Stimulated activated naive CD4-positive, alpha-beta T cell treated with Interleukin-2 at 50 U/mL for 16 hours (primary cell): Measurements from ENCODE around the gene S100A13.
"Not testable (repeated sequence)": the region's sequence is repeated elsewhere in the genome, so short reads cannot be mapped to it uniquely, and the experiment has no call there.

ENCODE experiments used
- DNase-seq: peaks from one replicate; lab custom pipeline; 2025; lab: John Stamatoyannopoulos, UW

S100A13 gene

GRCh38 chr1:153606194-153606593 lies 21.1 kb downstream of the S100A13 start:
- no peak for DNase-seq

DNA sequence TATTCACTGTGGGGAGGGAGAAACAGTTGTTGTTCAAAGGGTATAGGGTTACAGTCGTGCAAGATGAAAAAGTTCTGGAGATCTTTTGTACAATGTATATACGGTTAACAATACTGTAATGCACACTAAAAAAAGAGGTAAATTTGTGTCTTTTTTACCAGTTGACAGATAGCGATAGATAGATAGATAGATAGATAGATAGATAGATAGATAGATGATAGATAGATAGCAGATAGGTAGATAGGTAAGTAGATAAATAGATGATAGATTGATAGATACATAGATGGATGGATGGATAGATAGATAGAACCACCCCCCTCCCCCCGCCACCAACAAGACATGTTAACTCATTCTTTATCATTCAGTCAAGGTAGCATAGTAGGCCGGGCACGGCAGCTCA lies 24.6 kb downstream of the S100A13 start:
- DNase-seq: no peak

DNA sequence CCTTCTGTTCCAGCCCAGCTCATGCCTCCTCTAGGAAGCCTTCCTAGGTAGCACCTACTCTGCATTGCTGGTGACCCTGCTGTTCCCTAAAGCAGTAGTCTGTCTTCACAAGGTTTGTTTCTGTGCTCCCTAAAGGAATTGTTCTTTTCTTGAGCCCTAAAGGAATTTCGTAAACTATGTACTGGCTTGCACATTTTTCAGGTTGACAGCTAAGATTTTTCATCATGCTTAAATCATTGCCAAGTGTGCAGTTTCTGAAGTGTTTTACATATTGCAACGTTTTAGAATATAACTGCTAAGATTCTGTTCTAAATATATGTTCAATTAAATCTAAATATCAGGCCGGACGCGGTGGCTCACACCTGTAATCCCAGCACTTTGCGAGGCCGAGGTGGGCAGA lies 27.5 kb downstream of the S100A13 start:
- DNase-seq: no peak

DNA sequence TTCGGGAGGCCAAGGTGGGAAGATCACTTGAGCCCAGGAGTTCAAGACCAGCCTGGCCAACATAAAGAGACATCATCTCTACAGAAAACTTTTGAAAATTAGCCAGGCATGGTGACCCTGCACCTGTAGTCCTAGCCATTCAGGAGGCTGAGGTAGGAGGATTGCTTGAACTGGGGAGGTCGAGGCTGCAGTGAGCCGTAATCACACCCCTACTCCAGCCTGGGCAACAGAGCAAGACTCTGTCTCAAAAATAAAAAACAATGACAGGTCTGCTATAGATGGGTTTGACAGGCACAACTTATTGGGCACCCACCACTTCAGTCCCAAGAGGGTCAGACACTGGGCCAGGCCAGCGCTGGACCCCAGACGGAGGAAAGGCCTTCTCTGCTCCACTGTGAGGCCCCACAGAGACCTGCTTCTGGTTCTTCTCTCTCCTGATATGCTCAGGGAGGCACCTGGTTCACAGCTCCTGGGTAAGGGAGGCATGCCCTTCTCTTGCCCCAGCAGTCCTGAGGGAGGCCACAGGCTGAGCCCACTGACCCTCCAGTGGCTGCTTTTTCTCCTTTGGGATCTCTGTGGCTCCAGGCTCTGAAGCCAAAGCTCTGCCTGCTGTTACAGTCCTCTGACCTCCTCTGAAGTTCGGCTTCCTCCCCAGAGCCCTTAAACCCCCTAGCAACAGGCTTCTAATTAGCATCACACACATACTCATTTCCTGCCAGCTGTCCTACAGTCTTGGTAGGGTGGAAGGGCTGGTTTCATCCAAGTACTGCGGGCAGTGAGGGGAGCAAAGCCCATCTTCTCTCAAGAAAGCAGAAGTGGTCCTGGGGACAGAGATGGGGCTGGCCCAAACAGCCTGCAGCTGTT lies 28.8 kb downstream of the S100A13 start:
- DNase-seq: no peak

DNA sequence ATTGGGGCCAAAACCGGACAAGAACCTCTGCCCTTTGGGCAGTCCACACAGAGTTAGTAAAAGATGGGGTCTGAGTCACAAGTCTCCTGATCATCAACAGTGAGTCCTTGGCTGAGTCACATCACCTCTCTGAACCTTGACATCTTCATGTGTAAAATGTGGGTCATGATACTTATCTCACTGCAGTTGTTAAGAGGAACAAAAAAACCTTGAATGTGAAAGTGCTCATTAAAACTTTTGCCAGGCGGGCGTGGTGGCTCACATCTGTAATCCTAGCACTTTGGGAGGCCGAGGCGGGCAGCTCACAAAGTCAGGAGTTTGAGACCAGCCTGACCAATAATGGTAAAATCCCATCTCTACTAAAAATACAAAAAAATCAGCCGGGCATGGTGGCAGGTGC lies 30.1 kb downstream of the S100A13 start:
- no peak for DNase-seq

- no peak for DNase-seq
Observed at GRCh38 chr1:153592748-153593147, 34.6 kb downstream of the S100A13 start.

DNA sequence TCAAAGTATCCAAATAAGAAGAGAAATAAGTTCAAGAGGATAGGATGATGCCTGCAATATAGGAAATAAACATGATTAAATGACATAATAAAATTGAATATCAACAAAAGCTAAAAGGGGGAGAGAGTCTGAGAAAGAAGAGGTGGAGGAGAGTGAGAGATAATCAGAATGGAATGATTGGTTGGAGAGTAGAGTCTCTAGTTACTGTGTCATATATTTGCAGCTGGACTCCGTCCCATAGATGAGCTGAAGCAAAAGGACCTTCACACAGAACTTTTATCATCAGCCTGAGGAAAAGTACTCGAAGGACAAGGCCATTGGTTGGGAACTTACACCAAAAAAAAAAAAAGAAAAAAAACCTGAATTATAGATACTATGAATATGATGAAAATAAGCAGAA lies 38.8 kb downstream of the S100A13 start:
- DNase-seq: no peak

DNA sequence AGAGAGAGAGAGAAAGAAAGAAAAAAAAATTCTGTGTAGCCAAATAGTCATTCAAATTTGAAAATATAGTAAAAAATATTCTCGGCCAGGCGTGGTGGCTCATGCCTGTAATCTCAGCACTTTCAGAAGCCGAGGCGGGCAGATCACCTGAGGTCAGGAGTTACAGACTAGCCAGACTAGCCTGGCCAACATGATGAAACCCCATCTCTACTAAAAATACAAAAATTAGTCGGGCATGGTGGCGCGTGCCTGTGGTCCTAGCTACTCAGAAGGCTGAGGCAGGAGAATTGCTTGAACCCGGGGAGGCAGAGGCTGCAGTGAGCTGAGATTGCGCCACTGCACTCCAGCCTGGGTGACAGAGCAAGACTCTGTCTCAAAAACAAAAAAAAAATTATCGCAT lies 39.3 kb downstream of the S100A13 start:
- not testable (repeated sequence) for DNase-seq

DNA sequence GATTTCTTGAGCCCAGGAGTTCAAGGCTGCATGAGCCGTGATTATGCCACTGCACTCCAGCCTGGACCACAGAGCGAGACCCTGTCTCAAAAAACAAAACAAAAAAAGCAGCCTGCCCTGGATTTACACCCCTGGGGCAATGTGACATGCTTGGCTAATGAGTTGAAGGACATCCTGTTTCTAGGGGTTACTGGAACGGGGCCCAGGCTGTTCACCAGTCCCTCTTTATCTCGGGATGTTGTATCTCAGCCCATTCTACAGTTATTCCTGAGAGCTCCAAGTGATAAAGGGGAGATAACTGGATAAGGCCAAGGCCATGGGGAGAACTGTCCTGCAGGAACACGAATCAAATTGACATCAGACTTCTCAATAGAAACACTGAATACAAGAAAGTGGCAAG lies 40.0 kb downstream of the S100A13 start:
- no peak for DNase-seq

DNA sequence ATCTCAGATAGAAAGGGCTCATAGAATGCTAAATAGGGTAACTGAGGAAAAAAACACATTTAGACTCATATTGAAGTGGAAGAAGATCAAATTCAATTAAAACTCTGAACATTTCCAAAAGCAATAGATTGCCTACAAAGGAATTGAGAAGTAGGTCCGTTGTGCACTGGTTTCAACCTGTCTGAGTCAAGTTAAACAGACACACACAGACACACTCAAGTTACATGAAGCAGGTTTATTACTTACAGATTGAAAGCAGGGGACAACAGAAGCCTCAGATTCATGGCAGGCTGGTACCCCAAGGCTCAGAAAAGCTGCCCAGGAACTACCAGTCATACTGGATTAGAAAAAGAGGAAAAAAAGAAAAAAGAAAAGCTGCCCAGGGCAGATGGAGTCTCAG lies 41.0 kb downstream of the S100A13 start:
- no peak for DNase-seq

- no peak for DNase-seq
Observed at GRCh38 chr1:153585006-153585405, 42.3 kb downstream of the S100A13 start.

DNA sequence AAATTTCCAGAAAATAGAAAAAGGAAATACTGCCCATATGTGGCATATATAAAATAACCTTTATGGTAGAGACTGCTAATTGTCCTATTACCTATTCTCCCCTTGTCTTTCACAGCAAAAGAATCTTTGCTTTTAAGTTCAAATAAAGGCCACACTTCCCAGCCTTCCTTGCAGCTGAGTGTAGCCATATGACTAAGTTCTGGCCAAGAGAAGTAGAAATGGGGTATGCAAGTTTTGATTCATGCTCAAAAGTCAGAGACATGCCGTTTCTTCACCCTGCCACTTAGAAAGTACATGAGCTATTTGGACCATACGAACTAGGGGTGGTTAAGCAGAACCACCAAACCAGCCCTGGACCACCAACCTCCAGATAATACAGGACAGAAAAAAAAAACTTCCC lies 43.3 kb downstream of the S100A13 start:
- no peak for DNase-seq

GRCh38 chr1:153583514-153583913 lies 43.8 kb downstream of the S100A13 start:
- DNase-seq: not testable (repeated sequence)

DNA sequence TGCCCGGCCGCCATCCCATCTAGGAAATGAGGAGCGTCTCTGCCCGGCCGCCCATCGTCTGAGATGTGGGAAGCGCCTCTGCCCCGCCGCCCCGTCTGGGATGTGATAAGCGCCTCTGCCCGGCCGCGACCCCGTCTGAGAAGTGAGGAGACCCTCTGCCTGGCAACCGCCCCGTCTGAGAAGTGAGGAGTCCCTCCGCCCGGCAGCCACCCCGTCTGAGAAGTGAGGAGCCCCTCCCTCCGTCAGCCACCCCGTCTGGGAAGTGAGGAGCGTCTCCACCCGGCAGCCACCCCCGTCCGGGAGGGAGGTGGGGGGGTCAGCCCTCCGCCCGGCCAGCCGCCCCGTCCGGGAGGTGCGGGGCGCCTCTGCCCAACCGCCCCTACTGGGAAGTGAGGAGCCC lies 44.5 kb downstream of the S100A13 start:
- DNase-seq: not testable (repeated sequence)

DNA sequence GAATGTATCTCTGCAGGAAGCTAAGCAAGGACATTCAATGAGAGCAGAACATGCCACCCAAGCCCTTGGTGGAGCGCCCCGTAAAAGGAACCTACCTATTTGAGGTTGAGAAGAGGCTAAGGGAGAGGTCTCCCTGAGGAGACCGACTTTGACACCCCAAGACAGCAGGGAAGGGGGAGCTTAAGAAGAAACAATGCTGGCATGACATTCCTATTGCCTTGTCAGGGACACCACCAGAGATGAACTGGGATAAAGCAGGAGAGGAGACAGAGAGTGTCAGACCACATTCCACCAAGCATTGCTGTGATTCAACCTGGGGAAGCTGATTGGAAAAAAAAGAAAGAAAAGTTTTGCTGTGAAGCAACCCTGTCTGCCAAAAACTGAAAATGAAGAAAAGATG lies 48.4 kb downstream of the S100A13 start:
- no peak for DNase-seq

DNA sequence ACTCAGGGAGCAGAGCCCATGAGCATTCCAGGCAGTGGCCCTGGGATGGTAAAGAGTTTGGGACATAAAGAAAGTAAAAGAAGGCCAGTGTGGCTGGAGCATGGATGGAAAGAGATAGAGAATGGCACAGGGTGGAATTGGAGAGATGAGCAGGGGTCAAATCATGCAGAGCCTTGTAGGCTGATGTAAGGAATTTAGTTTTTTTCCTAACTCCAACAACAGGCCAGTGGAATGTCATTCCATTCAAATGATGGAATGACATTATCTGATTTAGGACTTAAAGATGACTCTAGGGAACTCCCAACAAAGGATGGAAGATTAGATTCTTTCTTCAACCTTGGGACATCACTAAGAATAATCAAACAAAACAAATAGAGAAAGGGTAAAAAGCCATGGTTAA lies 48.8 kb downstream of the S100A13 start:
- no peak for DNase-seq

DNA sequence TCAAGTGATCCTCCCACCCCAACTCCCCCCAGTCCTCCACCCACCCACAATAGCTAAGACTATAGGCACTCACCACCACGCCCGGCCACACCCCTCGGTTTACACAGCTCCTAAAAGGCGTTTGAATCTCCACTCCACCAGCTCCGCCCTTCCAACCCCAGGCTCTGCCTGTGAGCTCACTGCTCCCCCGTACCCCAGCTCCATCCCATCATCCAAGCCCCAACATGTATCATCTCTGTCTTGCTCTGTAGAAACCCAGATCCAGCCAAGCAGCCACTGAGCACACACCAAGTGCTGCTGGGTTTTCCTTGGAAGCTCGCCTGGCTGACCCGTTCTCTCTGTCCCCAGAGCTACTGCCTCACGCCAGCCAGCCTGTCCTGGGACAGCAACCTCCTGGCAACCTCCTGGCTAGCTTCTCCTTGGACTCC lies 49.7 kb downstream of the S100A13 start:
- no peak for DNase-seq

DNA sequence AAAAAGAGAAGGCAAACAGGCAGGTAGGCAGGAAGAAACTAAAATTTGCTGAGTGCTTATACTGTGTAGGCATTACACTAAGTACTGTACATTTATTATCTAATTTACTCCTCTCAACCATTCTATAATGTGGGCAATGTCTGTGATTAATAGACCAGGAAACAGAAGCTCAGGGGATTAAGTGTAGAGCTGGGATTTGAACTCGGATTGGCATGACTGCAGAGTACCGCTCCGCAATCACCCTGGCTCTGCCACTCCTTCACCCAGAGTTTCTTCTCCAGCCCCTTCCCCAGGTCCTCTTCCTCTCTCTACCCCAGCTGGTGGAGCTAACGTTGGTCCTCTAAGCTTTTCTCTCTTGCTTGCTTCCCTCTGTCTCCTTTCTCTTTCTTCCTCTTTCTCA lies 50.2 kb downstream of the S100A13 start:
- DNase-seq: no peak

DNA sequence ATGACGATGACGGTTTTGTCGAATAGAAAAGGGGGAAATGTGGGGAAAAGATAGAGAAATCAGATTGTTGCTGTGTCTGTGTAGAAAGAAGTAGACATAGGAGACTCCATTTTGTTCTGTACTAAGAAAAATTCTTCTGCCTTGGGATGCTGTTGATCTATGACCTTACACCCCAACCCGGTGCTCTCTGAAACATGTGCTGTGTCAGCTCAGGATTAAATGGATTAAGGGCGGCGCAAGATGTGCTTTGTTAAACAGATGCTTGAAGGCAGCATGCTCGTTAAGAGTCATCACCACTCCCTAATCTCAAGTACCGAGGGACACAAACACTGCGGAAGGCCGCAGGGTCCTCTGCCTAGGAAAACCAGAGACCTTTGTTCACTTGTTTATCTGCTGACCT lies 51.8 kb downstream of the S100A13 start:
- DNase-seq: not testable (repeated sequence)

DNA sequence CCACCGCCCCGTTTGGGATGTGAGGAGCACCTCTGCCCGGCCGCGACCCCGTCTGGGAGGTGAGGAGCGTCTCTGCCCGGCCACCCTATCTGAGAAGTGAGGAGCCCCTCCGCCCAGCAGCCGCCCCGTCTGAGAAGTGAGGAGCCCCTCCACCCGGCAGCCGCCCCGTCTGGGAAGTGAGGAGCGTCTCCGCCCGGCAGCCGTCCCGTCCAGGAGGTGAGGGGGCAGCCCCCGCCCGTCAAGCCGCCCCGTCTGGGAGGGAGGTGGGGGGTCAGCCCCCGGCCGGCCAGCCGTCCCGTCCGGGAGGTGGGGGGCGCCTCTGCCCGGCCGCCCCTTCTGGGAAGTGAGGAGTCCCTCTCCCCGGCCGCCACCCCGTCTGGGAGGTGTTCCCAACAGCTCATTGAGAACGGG lies 52.2 kb downstream of the S100A13 start:
- not testable (repeated sequence) for DNase-seq

DNA sequence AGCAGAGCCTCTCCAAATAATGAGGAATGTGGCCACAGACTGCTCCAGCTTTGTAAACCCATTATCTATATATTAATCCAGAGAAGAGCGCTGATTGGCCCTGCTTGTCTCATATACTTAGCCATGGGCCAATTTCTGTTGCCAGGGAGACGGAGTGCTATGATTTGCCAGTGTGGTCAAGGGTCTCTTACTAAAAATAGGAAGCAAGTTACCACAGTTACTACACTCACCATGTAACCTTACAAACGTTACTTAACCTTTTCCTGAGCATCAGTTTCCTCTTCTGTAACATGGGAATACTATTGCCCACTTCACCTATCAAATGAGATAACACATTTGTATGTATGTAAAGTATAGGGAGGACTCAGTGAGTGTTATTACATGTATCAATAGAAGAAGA lies 54.0 kb downstream of the S100A13 start:
- no peak for DNase-seq

GRCh38 chr1:153572569-153573015 lies 54.7 kb downstream of the S100A13 start:
- peak; percentile 36 for DNase-seq

- no peak for DNase-seq
Observed at GRCh38 chr1:153571706-153572105, 55.6 kb downstream of the S100A13 start.

DNA sequence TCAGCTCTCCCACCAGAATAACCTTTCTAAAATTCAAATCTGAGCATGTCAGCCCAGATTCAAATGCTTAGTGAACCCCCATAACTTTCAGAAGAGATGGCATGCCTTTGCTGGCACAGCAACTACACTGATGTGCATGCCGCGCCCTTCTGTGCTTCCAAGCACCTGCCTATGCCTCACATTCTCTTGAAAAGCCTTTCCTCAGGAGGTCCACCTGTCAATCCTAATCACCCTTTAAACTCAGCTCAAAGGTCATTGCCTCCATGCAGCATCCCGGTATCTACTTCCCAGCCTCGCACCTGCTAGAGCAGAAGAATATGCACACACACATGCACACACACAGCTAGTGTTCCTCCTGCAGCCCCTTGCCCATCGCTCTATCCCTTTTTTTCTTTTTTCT lies 56.4 kb downstream of the S100A13 start:
- DNase-seq: no peak
